Karpas-422 (cell line): ENCODE measurements around the gene MAP3K14. TPM values are rescaled to one million over a fixed set of nuclear protein-coding genes. Genes with fewer than 3 reads are reported as not detected.

Experiments used
- DNase-seq: peaks from one replicate; pipeline ENCODE4 v3.0.0-alpha.2; 2015
- H2AFZ ChIP-seq: fragments of 200-600 bp; sonication (generic); 2 replicates; pipeline ENCODE4 v1.6.1; 2014; ENCODE audit warnings: antibody characterized with exemption, low read length, mixed read lengths
- H3K27ac ChIP-seq: fragments of 200-600 bp; sonication (generic); 2 replicates; pipeline ENCODE4 v1.5.1; 2014; ENCODE audit warnings: mild to moderate bottlenecking, low read length, moderate library complexity
- H3K27me3 ChIP-seq: fragments of 200-600 bp; sonication (generic); 2 replicates; pipeline ENCODE4 v1.6.1; 2014; ENCODE audit warnings: low read length, mixed read lengths
- H3K36me3 ChIP-seq: fragments of 200-600 bp; sonication (generic); 2 replicates; pipeline ENCODE4 v1.6.1; 2014; ENCODE audit warnings: low read length, mixed read lengths; ENCODE audit not compliant: insufficient read depth
- H3K4me1 ChIP-seq: fragments of 200-600 bp; sonication (generic); 2 replicates; pipeline ENCODE4 v1.6.1; 2014; ENCODE audit warnings: mild to moderate bottlenecking, low read length, mixed read lengths
- H3K4me2 ChIP-seq: fragments of 200-600 bp; sonication (generic); 2 replicates; pipeline ENCODE4 v1.6.1; 2014; ENCODE audit warnings: low read length, low read depth, mild to moderate bottlenecking; ENCODE audit not compliant: poor library complexity, severe bottlenecking
- H3K4me3 ChIP-seq: fragments of 200-600 bp; sonication (generic); 2 replicates; pipeline ENCODE4 v1.5.1; 2014; ENCODE audit warnings: mild to moderate bottlenecking, antibody characterized with exemption, low read length, mixed read lengths
- H3K79me2 ChIP-seq: fragments of 200-600 bp; sonication (generic); 2 replicates; pipeline ENCODE4 v1.6.1; 2014; ENCODE audit warnings: mild to moderate bottlenecking, low read length, mixed read lengths
- H3K9ac ChIP-seq: fragments of 200-600 bp; sonication (generic); 2 replicates; pipeline ENCODE4 v1.6.0; 2014; ENCODE audit warnings: low read length
- H3K9me2 ChIP-seq: fragments of 200-600 bp; sonication (generic), shearing (Covaris generic); replicated peaks from 2 replicates; pipeline ENCODE4 v1.6.0; 2014; ENCODE audit warnings: mild to moderate bottlenecking, low read length, moderate library complexity; ENCODE audit not compliant: insufficient read depth
- H3K9me3 ChIP-seq: fragments of 300-700, 200-600 bp; sonication (generic); 2 replicates; pipeline ENCODE4 v1.6.1; 2014; ENCODE audit warnings: low read length, mixed read lengths
- H4K20me1 ChIP-seq: fragments of 200-600 bp; sonication (generic); 2 replicates; pipeline ENCODE4 v1.6.1; 2014; ENCODE audit warnings: mild to moderate bottlenecking, antibody characterized with exemption, low read length, low read depth; ENCODE audit not compliant: insufficient read depth
- total RNA-seq: library from RNA; depleted of rRNA; stranded (reverse); fragments of >200 nt; shearing (Covaris generic); gene quantifications from 2 replicates; pipeline ENCODE4 v1.2.3, GENCODE V29; 2014; ENCODE audit warnings: low replicate concordance

The MAP3K14 gene
- total RNA-seq, 1 experiment from 2014 or later = 7.6 TPM

DNA sequence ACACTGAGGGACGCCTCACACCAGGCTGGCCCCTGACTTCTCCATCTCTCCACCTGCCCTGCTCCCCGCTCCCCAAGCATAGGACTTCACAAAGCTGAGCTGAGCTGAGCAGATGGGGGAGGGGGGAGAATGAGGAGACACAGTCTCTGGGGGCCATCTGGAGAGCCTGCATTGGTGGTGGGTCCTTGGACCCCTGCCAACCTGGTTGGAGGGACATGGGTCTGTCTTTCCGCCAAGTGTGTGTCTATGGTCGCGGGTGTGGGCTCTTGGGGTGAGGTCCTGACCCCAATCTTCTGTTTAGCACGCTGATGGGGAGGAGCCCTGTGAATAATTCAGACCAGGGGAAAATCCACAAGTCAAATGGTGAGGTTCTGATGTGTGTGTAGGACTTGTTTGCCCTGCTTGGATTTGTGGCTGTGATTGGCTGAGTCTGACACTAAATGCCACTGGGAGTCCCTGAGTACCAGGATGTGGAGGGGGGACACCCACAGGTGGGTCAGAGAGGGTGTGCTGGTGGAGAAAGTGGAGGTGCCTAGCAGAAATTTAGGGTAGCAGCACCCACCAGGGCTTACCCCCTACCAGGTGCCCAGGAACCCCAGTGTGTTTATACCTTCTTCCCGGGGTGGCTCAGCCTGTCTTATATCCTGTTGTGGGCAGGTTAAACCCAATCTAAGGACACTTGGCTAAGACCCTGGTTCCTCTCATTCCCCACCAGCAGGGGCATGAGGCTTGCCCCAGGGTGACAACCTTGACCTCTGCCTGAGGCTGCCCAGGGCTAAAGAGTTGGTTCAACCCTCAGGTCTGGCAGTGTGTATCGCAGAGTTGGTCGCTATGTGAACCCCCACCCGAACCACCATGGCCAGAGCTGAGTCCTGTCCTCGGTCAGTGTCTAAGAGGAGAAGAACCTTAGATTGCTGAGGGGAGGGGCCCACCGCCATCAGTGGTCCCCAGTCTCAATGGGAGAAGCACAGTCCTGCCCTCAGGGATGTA, 93.0 kb downstream of the MAP3K14 start:
- H3K27me3 ChIP-seq = no peaks in the 10 kb centered on the region
- H3K36me3 ChIP-seq = no peaks in the 10 kb centered on the region
- no peaks in the 10 kb centered on the region for H3K79me2 ChIP-seq
- H3K9ac ChIP-seq = no peak overlapping the region
- H3K4me2 ChIP-seq = no peak overlapping the region
- no peak overlapping the region for H3K27ac ChIP-seq
- H4K20me1 ChIP-seq = peaks cover 6% of the 10 kb centered on the region; the same call in 1 of the 2 replicates
- H2AFZ ChIP-seq = no peak overlapping the region
- no peak overlapping the region for H3K4me3 ChIP-seq
- H3K9me3 ChIP-seq = no peaks in the 10 kb centered on the region
- no peaks in the 10 kb centered on the region for H3K9me2 ChIP-seq
- no peak for DNase-seq
- H3K4me1 ChIP-seq = peaks cover 30% of the 10 kb centered on the region

DNA sequence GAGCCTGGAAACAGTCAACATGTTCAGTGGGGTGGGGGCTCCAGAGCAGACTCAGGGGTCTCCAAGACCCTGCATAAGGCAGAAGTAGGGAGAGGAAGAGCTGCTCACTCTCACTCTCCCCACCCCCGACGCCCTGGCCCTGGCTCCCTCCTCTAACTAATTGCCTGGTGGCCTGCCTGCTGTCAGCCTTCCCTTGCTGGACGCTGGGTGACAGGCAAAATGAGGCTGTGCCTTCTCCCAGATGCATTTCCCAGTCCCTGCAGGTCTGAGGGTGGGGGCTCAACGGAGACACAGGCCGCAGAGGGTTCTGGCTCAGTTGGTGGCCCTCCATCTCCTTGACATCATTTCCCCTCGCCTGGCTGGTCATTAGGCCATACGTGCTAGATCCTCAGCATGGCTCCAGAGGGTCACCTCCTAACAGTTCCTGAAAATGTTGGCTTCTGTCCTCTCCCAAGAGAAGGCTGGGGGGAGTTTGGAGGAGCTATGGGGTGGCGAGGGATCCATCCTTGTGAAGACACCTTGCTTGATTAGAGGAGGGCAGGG, 93.8 kb downstream of the MAP3K14 start:
- Histone ChIP-seq H3K4me2 (no peak overlapping the region), H3K79me2 (no peaks in the 10 kb centered on the region)

DNA sequence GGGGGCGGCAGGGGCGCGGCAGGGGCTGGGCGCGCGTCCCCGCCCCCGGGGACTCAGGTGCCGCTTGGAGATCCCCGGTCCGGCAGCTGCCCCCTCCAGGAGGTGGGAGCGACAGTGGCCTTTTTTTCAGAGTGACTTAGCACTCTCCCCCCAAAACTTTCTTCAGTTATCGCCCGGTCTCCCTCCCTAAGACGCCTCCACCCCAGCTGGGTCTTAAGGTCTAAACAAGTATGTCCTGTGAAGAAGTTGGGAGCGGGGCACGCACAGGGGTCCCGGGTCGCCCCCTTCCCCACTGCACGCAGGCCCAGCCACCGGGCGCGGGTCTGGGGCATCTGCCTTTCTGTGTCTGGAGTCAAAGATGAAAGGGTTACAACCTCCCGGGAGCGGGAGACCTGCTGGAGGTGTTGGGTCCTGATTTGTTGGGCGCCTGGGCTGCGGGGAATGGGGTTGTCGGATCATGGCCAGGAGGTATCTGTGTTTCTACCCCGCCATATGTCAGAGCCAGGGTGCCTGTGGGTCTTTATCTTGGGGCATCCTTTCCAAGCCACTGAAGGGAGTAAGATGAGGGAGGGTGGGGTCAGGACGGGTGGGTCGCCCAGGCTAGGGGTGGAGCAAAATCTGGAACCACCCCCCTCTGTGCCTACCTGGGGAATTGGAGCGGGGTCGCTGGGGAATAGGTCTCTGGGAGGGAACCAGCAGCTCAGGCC, 94.4 kb downstream of the MAP3K14 start:
- DNase-seq = no peak
- no peak overlapping the region for H3K4me3 ChIP-seq
- no peaks in the 10 kb centered on the region for H3K9me3 ChIP-seq
- no peaks in the 10 kb centered on the region for H3K27me3 ChIP-seq
- H3K9ac ChIP-seq = no peak overlapping the region
- H3K9me2 ChIP-seq = no peaks in the 10 kb centered on the region
- peaks cover 26% of the 10 kb centered on the region for H3K4me1 ChIP-seq
- H3K27ac ChIP-seq = no peak overlapping the region
- peaks cover 6% of the 10 kb centered on the region; the same call in 1 of the 2 replicates for H4K20me1 ChIP-seq
- no peaks in the 10 kb centered on the region for H3K79me2 ChIP-seq
- no peaks in the 10 kb centered on the region for H3K36me3 ChIP-seq
- H3K4me2 ChIP-seq = no peak overlapping the region
- no peak overlapping the region for H2AFZ ChIP-seq

More for the DNA sequence above, 93.8 kb downstream of the MAP3K14 start:
- Histone ChIP-seq H3K4me3 (no peak overlapping the region), H3K27me3 (no peaks in the 10 kb centered on the region), H3K9me2 (no peaks in the 10 kb centered on the region), H3K9ac (no peak overlapping the region), H3K36me3 (no peaks in the 10 kb centered on the region), H4K20me1 (peaks cover 6% of the 10 kb centered on the region; the same call in 1 of the 2 replicates), H3K9me3 (no peaks in the 10 kb centered on the region), H3K4me1 (peaks cover 28% of the 10 kb centered on the region), H3K27ac (no peak overlapping the region), H2AFZ (no peak overlapping the region)
- no peak for DNase-seq

DNA sequence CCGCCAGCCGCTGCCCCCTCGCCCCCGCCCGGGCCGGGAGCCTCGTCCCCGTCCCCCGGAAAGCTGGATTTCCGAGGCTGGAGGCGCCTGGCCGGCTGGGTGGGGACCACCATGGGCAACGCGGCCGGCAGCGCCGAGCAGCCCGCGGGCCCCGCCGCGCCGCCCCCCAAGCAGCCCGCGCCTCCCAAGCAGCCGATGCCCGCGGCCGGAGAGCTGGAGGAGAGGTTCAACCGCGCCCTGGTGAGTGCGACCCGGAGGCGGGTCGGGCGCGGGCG, 94.9 kb downstream of the MAP3K14 start:
- Histone ChIP-seq H3K9ac (no peak overlapping the region), H4K20me1 (peaks cover 6% of the 10 kb centered on the region; the same call in 1 of the 2 replicates), H3K79me2 (no peaks in the 10 kb centered on the region), H3K9me2 (no peaks in the 10 kb centered on the region), H3K4me3 (no peak overlapping the region), H3K27me3 (no peaks in the 10 kb centered on the region), H3K9me3 (no peaks in the 10 kb centered on the region), H2AFZ (no peak overlapping the region), H3K27ac (no peak overlapping the region), H3K36me3 (no peaks in the 10 kb centered on the region), H3K4me2 (no peak overlapping the region), H3K4me1 (peaks cover 22% of the 10 kb centered on the region)
- DNase-seq = no peak

- no peaks in the 10 kb centered on the region for H3K79me2 ChIP-seq
- H3K4me3 ChIP-seq = no peak within 1 kb of the TSS; the same call in 1 of the 2 replicates
- H3K27me3 ChIP-seq = no peaks in the 10 kb centered on the region
- H3K9me3 ChIP-seq = no peaks in the 10 kb centered on the region
- DNase-seq = no peak
- no peaks in the 10 kb centered on the region for H3K9me2 ChIP-seq
- no peaks in the 10 kb centered on the region for H3K36me3 ChIP-seq
- H3K9ac ChIP-seq = 0 out of 2 replicates have a peak within 1 kb of the TSS, but pooled peaks have one; percentile 24
- no peak within 1 kb of the TSS for H2AFZ ChIP-seq
- H4K20me1 ChIP-seq = peaks cover 6% of the 10 kb centered on the region; the same call in 1 of the 2 replicates
- H3K27ac ChIP-seq = no peak within 1 kb of the TSS
- peaks cover 16% of the 10 kb centered on the region for H3K4me1 ChIP-seq
- peak within 1 kb of the TSS; percentile 61 for H3K4me2 ChIP-seq
Measured at GRCh38 chr17:45221081-45222013, 95.5 kb downstream of the MAP3K14 start, which contains the start of gene FMNL1. Gene FMNL1 (plus strand): TSS chr17:45221885. CDS start chr17:45222125, 240 bp downstream.

DNA sequence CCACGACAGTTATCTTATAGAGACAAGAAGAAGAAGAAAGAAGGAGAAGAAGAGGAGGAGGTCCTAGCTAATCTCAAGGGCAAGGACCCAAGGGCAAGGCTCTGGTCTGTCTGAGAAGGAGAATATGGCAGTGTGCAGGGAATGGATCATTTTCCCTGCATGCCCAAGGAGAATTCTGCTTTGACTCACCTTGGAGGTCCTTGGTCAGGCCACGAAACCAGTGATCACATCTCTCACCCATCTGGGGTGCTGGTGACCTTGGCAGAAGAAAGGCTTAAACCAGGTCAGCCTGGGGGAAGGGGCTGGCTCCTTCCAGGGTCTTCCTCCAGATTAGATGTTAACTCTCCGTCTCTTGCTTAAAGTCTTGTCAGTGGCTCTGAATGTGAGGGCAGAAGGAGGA, 96.7 kb downstream of the MAP3K14 start:
- Histone ChIP-seq H2AFZ (no peak overlapping the region), H3K4me3 (no peak overlapping the region), H3K4me1 (peaks cover 11% of the 10 kb centered on the region), H3K4me2 (no peak overlapping the region), H3K27me3 (no peaks in the 10 kb centered on the region), H3K9me2 (no peaks in the 10 kb centered on the region), H3K36me3 (no peaks in the 10 kb centered on the region), H3K9ac (no peak overlapping the region), H4K20me1 (peaks cover 6% of the 10 kb centered on the region; the same call in 1 of the 2 replicates), H3K79me2 (no peaks in the 10 kb centered on the region), H3K27ac (no peak overlapping the region), H3K9me3 (no peaks in the 10 kb centered on the region)
- no peak for DNase-seq

- no peak overlapping the region for H3K9ac ChIP-seq
- H3K4me1 ChIP-seq = peaks cover 11% of the 10 kb centered on the region
- no peaks in the 10 kb centered on the region for H3K9me3 ChIP-seq
- no peak overlapping the region for H2AFZ ChIP-seq
- H3K27ac ChIP-seq = no peak overlapping the region
- H3K9me2 ChIP-seq = no peaks in the 10 kb centered on the region
- H3K27me3 ChIP-seq = no peaks in the 10 kb centered on the region
- peaks cover 6% of the 10 kb centered on the region; the same call in 1 of the 2 replicates for H4K20me1 ChIP-seq
- peak; percentile 91 for DNase-seq
- H3K4me3 ChIP-seq = no peak overlapping the region
- no peaks in the 10 kb centered on the region for H3K36me3 ChIP-seq
- H3K79me2 ChIP-seq = no peaks in the 10 kb centered on the region
- no peak overlapping the region for H3K4me2 ChIP-seq
Measured at GRCh38 chr17:45218895-45219661, 97.7 kb downstream of the MAP3K14 start.
